Lung microvascular endothelial cell (primary cell): ENCODE data around the gene PRR35. TPM values are rescaled to one million over a fixed set of nuclear protein-coding genes. Genes with fewer than 3 reads are reported as not detected.

Experiments used
- total RNA-seq: library from RNA; depleted of rRNA; stranded (reverse); fragments of >200 nt; gene quantifications from 2 replicates; pipeline ENCODE4 v1.2.1, GENCODE V29; 2014

Gene PRR35
- total RNA-seq, 1 donor from 2014 or later = not detected

Other genes with a start within 250 kb of the PRR35 start
- 10.2 and 15.9 TPM in 2 replicates for gene AXIN1, start 207.7 kb upstream of the PRR35 start, total RNA-seq
- 70.8 and 80.6 TPM in 2 replicates for gene MRPL28, start 189.9 kb upstream of the PRR35 start, total RNA-seq
- 78.7 and 110 TPM in 2 replicates for gene PGAP6, start 178.4 kb upstream of the PRR35 start, total RNA-seq
- gene NME4, start 163.2 kb upstream of the PRR35 start, total RNA-seq = 30.4 and 55.6 TPM in 2 replicates
- 9.3 and 12.6 TPM in 2 replicates for gene DECR2, start 158.5 kb upstream of the PRR35 start, total RNA-seq
- gene RAB11FIP3, start 134.7 kb upstream of the PRR35 start, total RNA-seq = 21.1 and 36.3 TPM in 2 replicates
- 15.5 and 20.2 TPM in 2 replicates for gene CAPN15, start 32.7 kb upstream of the PRR35 start, total RNA-seq
- gene NHLRC4, start 6.6 kb downstream of the PRR35 start, total RNA-seq = 2.0 and 2.4 TPM in 2 replicates
- gene PIGQ, start 9.6 kb downstream of the PRR35 start, total RNA-seq = 14.2 and 20.2 TPM in 2 replicates
- gene RAB40C, start 29.7 kb downstream of the PRR35 start, total RNA-seq = 6.8 and 10.9 TPM in 2 replicates
- gene WFIKKN1, start 70.6 kb downstream of the PRR35 start, total RNA-seq = under 0.01 and 0.20 TPM in 2 replicates
- 64.5 and 74.0 TPM in 2 replicates for gene METTL26, start 75.9 kb downstream of the PRR35 start, total RNA-seq
- gene MCRIP2, start 81.4 kb downstream of the PRR35 start, total RNA-seq = 10.5 and 11.9 TPM in 2 replicates
- 4.2 and 6.1 TPM in 2 replicates for gene WDR90, start 89.0 kb downstream of the PRR35 start, total RNA-seq
- 20.0 and 25.4 TPM in 2 replicates for gene RHOT2, start 107.7 kb downstream of the PRR35 start, total RNA-seq
- under 0.01 and 0.22 TPM in 2 replicates for gene RHBDL1, start 115.3 kb downstream of the PRR35 start, total RNA-seq
- 90.7 and 113 TPM in 2 replicates for gene STUB1, start 120.0 kb downstream of the PRR35 start, total RNA-seq
- gene JMJD8, start 123.9 kb downstream of the PRR35 start, total RNA-seq = 20.2 and 22.4 TPM in 2 replicates
- gene WDR24, start 130.0 kb downstream of the PRR35 start, total RNA-seq = 1.7 and 3.2 TPM in 2 replicates
- gene FBXL16, start 145.4 kb downstream of the PRR35 start, total RNA-seq = under 0.01 TPM in 2 replicates
- 13.1 and 28.8 TPM in 2 replicates for gene METRN, start 154.7 kb downstream of the PRR35 start, total RNA-seq
- 20.0 and 31.2 TPM in 2 replicates for gene ANTKMT, start 160.8 kb downstream of the PRR35 start, total RNA-seq
- gene CCDC78, start 166.0 kb downstream of the PRR35 start, total RNA-seq = 0.40 and 0.44 TPM in 2 replicates
- 4.4 and 5.4 TPM in 2 replicates for gene HAGHL, start 166.7 kb downstream of the PRR35 start, total RNA-seq
- 23.8 and 33.5 TPM in 2 replicates for gene CIAO3, start 180.6 kb downstream of the PRR35 start, total RNA-seq
- 0.20 TPM in 1 of 2 replicates, not detected in the other for gene MSLN, start 200.3 kb downstream of the PRR35 start, total RNA-seq
- 16.3 and 19.0 TPM in 2 replicates for gene RPUSD1, start 228.0 kb downstream of the PRR35 start, total RNA-seq
- 4.8 and 6.8 TPM in 2 replicates for gene CHTF18, start 228.2 kb downstream of the PRR35 start, total RNA-seq
- gene GNG13, start 240.3 kb downstream of the PRR35 start, total RNA-seq = not detected in 2 replicates